ENCODE results near the gene HRK.

GRCh38 chr12:116901612-116902011 lies 20.4 kb upstream of the HRK start:
- TF ChIP-seq CTCF (IDR thresholded peaks at IDR 0.05): no peak
- no peak for TF ChIP-seq ZFX (IDR thresholded peaks at IDR 0.05; ENCODE audit: borderline replicate concordance)

Data from 22Rv1 (cell line).